Measurements from ENCODE around the gene SLC35F3. TPM values are rescaled to one million over a fixed set of nuclear protein-coding genes. Genes with fewer than 3 reads are reported as not detected.

SLC35F3 gene
- total RNA-seq, 1 experiment from 2014 or later: 3.3 TPM

- no peaks in the 10 kb centered on the region for H3K36me3 Mint-ChIP-seq (ENCODE audit: insufficient read depth, unreplicated experiment)
- no peaks in the 10 kb centered on the region for H3K9me3 Mint-ChIP-seq (ENCODE audit: unreplicated experiment)
- intact Hi-C loops (cut with micrococcal nuclease): no loop called here
- POLR2A ChIA-PET: interaction anchor here (1.1 to 1.5 kb wide), 2 partner anchors 9 to 12 kb away, joined by 3 to 5 read pairs; no protein-coding TSS in a partner anchor
- no peak for TF ChIP-seq CTCF (IDR thresholded peaks at IDR 0.05; ENCODE audit: unreplicated experiment)
- H3K4me3 Mint-ChIP-seq (ENCODE audit: unreplicated experiment): no peak overlapping the region
- no peaks in the 10 kb centered on the region for H3K4me1 Mint-ChIP-seq (ENCODE audit: insufficient read depth, unreplicated experiment)
- no peaks in the 10 kb centered on the region for H3K27me3 Mint-ChIP-seq (ENCODE audit: insufficient read depth, unreplicated experiment)
- CTCF ChIA-PET: interaction anchor here (0.7 to 1.5 kb wide), 5 partner anchors 10 to 314 kb away, joined by 3 to 4 read pairs (median 4); no protein-coding TSS in a partner anchor
- BruUV-seq (replicated peaks): no TSS peak
- DNase-seq (ENCODE audit: unreplicated experiment): no peak
- H3K27ac Mint-ChIP-seq (ENCODE audit: low read depth, unreplicated experiment): no peak overlapping the region
Measured at GRCh38 chr1:233983811-233984210, 79.3 kb downstream of the SLC35F3 start.

DNA sequence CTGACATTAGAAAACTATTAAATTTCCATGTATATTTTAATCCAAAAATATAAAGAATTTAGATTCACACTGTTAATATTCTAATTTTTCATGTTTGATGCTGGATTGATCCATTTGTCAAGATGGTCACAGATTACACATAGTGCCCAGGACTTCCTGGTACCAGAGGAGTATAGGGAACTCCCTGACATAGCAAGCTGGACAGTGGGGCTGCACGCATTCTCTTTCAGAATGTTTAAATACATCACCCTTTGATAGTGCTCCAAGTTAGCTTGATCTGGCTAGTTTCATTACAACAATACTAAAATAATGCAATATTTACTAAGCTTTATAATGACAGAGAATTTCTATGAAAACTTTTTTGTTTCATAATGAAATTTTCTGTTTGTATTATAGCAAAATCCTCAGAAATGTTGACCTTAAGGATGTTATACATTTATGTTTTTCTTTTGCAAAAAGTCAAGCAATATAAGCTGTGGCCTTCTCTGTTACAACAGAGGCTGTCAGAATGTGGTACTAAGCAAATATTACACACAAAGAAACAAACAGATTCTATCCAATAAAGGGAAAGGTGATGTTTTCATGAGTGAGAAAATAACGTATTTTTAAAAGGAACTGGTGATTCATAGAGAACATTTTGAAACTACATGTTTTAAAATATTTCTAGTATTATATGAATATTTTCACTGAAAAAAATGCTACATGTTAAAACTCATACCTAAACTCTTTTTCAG is 84.7 kb downstream of the SLC35F3 start:
- ChIA-PET CTCF (interaction anchor here (1.1 kb wide), 2 partner anchors 10 to 15 kb away, joined by 3 to 4 read pairs; no protein-coding TSS in a partner anchor), POLR2A (interaction anchor here (0.7 kb wide), 1 partner anchor 91 kb away, joined by 3 read pairs; no protein-coding TSS in a partner anchor)
- Mint-ChIP-seq H3K4me1 (ENCODE audit: insufficient read depth, unreplicated experiment) (peaks cover 8% of the 10 kb centered on the region), H3K27me3 (ENCODE audit: insufficient read depth, unreplicated experiment) (no peaks in the 10 kb centered on the region), H3K9me3 (ENCODE audit: unreplicated experiment) (no peaks in the 10 kb centered on the region), H3K27ac (ENCODE audit: low read depth, unreplicated experiment) (no peak overlapping the region), H3K36me3 (ENCODE audit: insufficient read depth, unreplicated experiment) (no peaks in the 10 kb centered on the region), H3K4me3 (ENCODE audit: unreplicated experiment) (no peak overlapping the region)
- intact Hi-C loops (cut with micrococcal nuclease): no loop called here
- no TSS peak for BruUV-seq (replicated peaks)
- peak; percentile 32 for DNase-seq (ENCODE audit: unreplicated experiment)
- no peak for TF ChIP-seq CTCF (IDR thresholded peaks at IDR 0.05; ENCODE audit: unreplicated experiment)

GRCh38 chr1:233990486-233990885 is 86.0 kb downstream of the SLC35F3 start:
- no peaks in the 10 kb centered on the region for H3K27me3 Mint-ChIP-seq (ENCODE audit: insufficient read depth, unreplicated experiment)
- no TSS peak for BruUV-seq (replicated peaks)
- POLR2A ChIA-PET: no interaction called here
- no peaks in the 10 kb centered on the region for H3K36me3 Mint-ChIP-seq (ENCODE audit: insufficient read depth, unreplicated experiment)
- H3K4me3 Mint-ChIP-seq (ENCODE audit: unreplicated experiment): no peak overlapping the region
- no peaks in the 10 kb centered on the region for H3K9me3 Mint-ChIP-seq (ENCODE audit: unreplicated experiment)
- H3K27ac Mint-ChIP-seq (ENCODE audit: low read depth, unreplicated experiment): no peak overlapping the region
- CTCF ChIA-PET: interaction anchor here (0.6 to 1.6 kb wide), 4 partner anchors 8 to 202 kb away, joined by 3 to 4 read pairs (median 3); no protein-coding TSS in a partner anchor
- DNase-seq (ENCODE audit: unreplicated experiment): no peak
- H3K4me1 Mint-ChIP-seq (ENCODE audit: insufficient read depth, unreplicated experiment): peaks cover 9% of the 10 kb centered on the region
- intact Hi-C loops (cut with micrococcal nuclease): no loop called here
- no peak for TF ChIP-seq CTCF (IDR thresholded peaks at IDR 0.05; ENCODE audit: unreplicated experiment)

- H3K36me3 Mint-ChIP-seq (ENCODE audit: insufficient read depth, unreplicated experiment): no peaks in the 10 kb centered on the region
- POLR2A ChIA-PET: interaction anchor here (0.6 to 1.3 kb wide), 6 partner anchors 10 to 88 kb away, joined by 3 to 5 read pairs (median 3); no protein-coding TSS in a partner anchor
- H3K4me3 Mint-ChIP-seq (ENCODE audit: unreplicated experiment): no peak overlapping the region
- no peaks in the 10 kb centered on the region for H3K9me3 Mint-ChIP-seq (ENCODE audit: unreplicated experiment)
- H3K4me1 Mint-ChIP-seq (ENCODE audit: insufficient read depth, unreplicated experiment): peaks cover 9% of the 10 kb centered on the region
- TF ChIP-seq CTCF (IDR thresholded peaks at IDR 0.05; ENCODE audit: unreplicated experiment): no peak
- peak overlapping the region; percentile 80 for H3K27ac Mint-ChIP-seq (ENCODE audit: low read depth, unreplicated experiment)
- intact Hi-C loops (cut with micrococcal nuclease): loop anchor here (2.0 kb wide), 1 partner anchor 85 kb away; no protein-coding TSS in a partner anchor
- CTCF ChIA-PET: interaction anchor here (0.9 to 1.7 kb wide), 5 partner anchors 8 to 553 kb away, joined by 3 to 6 read pairs (median 4); no protein-coding TSS in a partner anchor
- BruUV-seq (replicated peaks): no TSS peak
- H3K27me3 Mint-ChIP-seq (ENCODE audit: insufficient read depth, unreplicated experiment): no peaks in the 10 kb centered on the region
- peak; percentile 87 for DNase-seq (ENCODE audit: unreplicated experiment)
Measured at GRCh38 chr1:233993651-233994050, 89.2 kb downstream of the SLC35F3 start.
